Keratinocyte (primary cell): ENCODE results near the gene ZBTB8A.

Experiments
- CTCF ChIP-seq, 3 experiments: IDR thresholded peaks in 1 of 3; conservative IDR thresholded peaks in 1 of 3; optimal IDR thresholded peaks in 1 of 3; 2 replicates in 2 of 3; 3 replicates in 1 of 3; pipeline versions ENCODE3 to v1.5.1; 2011; ENCODE audit warnings: low read length in 3 of 3, mild to moderate bottlenecking in 3 of 3, moderate library complexity in 2 of 3, control low read depth in 1 of 3, inconsistent platforms in 1 of 3; ENCODE audit not compliant: insufficient read depth in 2 of 3; ENCODE audit errors: extremely low read depth in 1 of 3
- EZH2 ChIP-seq: IDR thresholded peaks from one replicate; pipeline ENCODE4 v1.6.1; 2012; ENCODE audit warnings: inconsistent platforms, mild to moderate bottlenecking, low read length, moderate library complexity

GRCh38 chr1:32611859-32612188, 72.6 kb downstream of the ZBTB8A start:
- no peak for TF ChIP-seq EZH2
- no peak for TF ChIP-seq CTCF (optimal IDR thresholded peaks at IDR 0.05 in 1 of 3, IDR thresholded peaks at IDR 0.05 in 1 of 3, conservative IDR thresholded peaks at IDR 0.05 in 1 of 3; ENCODE audit: extremely low read depth in 1 of 3, insufficient read depth in 2 of 3, low read length in 3 of 3)
